ENCODE results near the gene NREP. TPM values are rescaled to one million over a fixed set of nuclear protein-coding genes. Genes with fewer than 3 reads are reported as not detected.
A peak's percentile ranks its signal among the peaks of the same experiment; 100 is the strongest.

Gene NREP
- total RNA-seq, 1 experiment from 2014 or later = 160 TPM

DNA sequence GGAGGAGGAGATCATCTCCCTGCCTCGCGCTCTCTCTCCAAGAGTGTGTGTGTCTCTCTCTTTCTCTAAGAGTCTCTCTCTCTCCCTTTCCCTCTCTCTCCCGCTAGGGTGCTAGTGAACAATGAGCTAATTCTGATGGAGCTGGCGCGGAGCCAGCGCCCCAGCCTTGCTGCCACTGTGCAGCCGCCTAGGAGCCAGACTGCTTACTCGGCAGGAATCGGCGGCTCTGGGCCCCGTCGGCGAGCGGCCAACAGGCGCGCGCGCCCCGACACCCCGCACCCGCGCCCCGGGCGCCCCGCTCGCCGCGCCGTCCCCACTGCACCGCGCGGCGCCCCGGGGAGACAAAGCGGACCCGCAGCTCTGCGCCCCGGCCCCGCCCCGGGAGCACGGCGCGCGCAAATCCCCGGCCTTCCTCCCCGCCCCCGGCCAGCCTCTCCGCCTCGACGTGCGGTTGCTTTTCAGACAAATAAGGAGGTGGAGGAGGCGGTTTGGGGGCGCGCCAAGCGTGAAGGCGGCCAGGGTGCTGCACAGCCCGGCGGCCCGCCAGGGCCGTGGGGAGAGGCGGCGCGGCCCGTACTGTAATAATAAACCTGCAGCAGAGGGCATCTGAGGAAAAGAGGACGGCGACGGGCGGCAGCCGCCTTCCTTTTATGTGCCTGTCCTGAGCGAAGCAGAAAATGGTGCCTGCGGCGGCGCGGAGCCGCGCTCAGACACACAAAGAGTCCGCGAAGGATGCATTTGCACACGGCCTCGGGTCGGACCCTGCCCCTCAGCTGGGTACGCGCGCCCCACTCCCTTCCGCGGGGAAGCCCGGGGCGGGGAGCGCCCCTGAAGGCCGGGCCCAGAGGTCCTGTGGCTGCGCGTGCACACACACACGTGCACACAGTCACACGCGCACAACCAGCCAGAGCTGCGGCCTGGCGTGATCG lies 625 bp upstream of the NREP start (continued):
- peak; percentile 36; the same call in 1 of the 2 replicates for TF ChIP-seq ERG (CRISPR knock-in tag; IDR thresholded peaks at IDR 0.05)

GRCh38 chr5:111755942-111756381 lies 1.0 kb downstream of the NREP start:
- DNase-seq (ENCODE audit: low spot score) = no peak
- no peak for ATAC-seq
- TF ChIP-seq STAT6 (CRISPR knock-in tag; conservative IDR thresholded peaks at IDR 0.05; ENCODE audit: low read depth) (no peak), NR2C2 (CRISPR knock-in tag; IDR thresholded peaks at IDR 0.05) (no peak), CTCF (IDR thresholded peaks at IDR 0.05) (no peak), TCF7 (CRISPR knock-in tag; IDR thresholded peaks at IDR 0.05; ENCODE audit: low read depth) (no peak), CDX4 (CRISPR knock-in tag; IDR thresholded peaks at IDR 0.05; ENCODE audit: borderline replicate concordance) (no peak), JUN (CRISPR knock-in tag; IDR thresholded peaks at IDR 0.05) (no peak)
- TF ChIP-seq, protein P1, sequence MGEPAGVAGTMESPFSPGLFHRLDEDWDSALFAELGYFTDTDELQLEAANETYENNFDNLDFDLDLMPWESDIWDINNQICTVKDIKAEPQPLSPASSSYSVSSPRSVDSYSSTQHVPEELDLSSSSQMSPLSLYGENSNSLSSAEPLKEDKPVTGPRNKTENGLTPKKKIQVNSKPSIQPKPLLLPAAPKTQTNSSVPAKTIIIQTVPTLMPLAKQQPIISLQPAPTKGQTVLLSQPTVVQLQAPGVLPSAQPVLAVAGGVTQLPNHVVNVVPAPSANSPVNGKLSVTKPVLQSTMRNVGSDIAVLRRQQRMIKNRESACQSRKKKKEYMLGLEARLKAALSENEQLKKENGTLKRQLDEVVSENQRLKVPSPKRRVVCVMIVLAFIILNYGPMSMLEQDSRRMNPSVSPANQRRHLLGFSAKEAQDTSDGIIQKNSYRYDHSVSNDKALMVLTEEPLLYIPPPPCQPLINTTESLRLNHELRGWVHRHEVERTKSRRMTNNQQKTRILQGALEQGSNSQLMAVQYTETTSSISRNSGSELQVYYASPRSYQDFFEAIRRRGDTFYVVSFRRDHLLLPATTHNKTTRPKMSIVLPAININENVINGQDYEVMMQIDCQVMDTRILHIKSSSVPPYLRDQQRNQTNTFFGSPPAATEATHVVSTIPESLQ (CRISPR knock-in tag; IDR thresholded peaks at IDR 0.05) = no peak

GRCh38 chr5:111755345-111755941 lies 1.6 kb downstream of the NREP start:
- Mint-ChIP-seq H3K36me3 (peaks cover 13% of the 10 kb centered on the region), H3K4me3 (peak overlapping the region; percentile 95), H3K9me3 (no peaks in the 10 kb centered on the region), H3K27me3 (ENCODE audit: low read depth) (no peaks in the 10 kb centered on the region), H3K4me1 (peaks cover 47% of the 10 kb centered on the region), H3K27ac (peak overlapping the region; percentile 97)
- ChIA-PET CTCF (interaction anchor here (1.2 to 1.5 kb wide), 2 partner anchors 13 to 205 kb away, joined by 3 to 4 read pairs; no protein-coding TSS in a partner anchor), POLR2A (interaction anchor here (0.5 to 1.1 kb wide), 2 partner anchors 29 to 245 kb away, joined by 3 read pairs; no protein-coding TSS in a partner anchor)
- no peak for DNase-seq (ENCODE audit: low spot score)
- no peak for ATAC-seq
- TF ChIP-seq, protein P2, sequence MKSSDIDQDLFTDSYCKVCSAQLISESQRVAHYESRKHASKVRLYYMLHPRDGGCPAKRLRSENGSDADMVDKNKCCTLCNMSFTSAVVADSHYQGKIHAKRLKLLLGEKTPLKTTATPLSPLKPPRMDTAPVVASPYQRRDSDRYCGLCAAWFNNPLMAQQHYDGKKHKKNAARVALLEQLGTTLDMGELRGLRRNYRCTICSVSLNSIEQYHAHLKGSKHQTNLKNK (CRISPR knock-in tag; IDR thresholded peaks at IDR 0.05) = no peak
- TF ChIP-seq ZNF425 (CRISPR knock-in tag; conservative IDR thresholded peaks at IDR 0.05) (no peak), FOXK1 (CRISPR knock-in tag; IDR thresholded peaks at IDR 0.05) (no peak), USF1 (CRISPR knock-in tag; IDR thresholded peaks at IDR 0.05) (no peak), SP1 (CRISPR knock-in tag; conservative IDR thresholded peaks at IDR 0.05) (no peak), NR2C2 (CRISPR knock-in tag; IDR thresholded peaks at IDR 0.05) (no peak), NFE2L1 (CRISPR knock-in tag; IDR thresholded peaks at IDR 0.05) (no peak), RORB (CRISPR knock-in tag; IDR thresholded peaks at IDR 0.05) (no peak), ZNF219 (CRISPR knock-in tag; IDR thresholded peaks at IDR 0.05; ENCODE audit: borderline replicate concordance) (no peak), ESRRA (CRISPR knock-in tag; IDR thresholded peaks at IDR 0.05; ENCODE audit: borderline replicate concordance) (no peak), NR1H2 (CRISPR knock-in tag; IDR thresholded peaks at IDR 0.05) (no peak)

More at GRCh38 chr5:111755942-111756381, 1.0 kb downstream of the NREP start:
- H3K27ac Mint-ChIP-seq = peak overlapping the region; percentile 97
- no peaks in the 10 kb centered on the region for H3K27me3 Mint-ChIP-seq (ENCODE audit: low read depth)
- ChIA-PET POLR2A (interaction anchor here (1.1 kb wide), 1 partner anchor 28 kb away, joined by 3 read pairs; no protein-coding TSS in a partner anchor), CTCF (interaction anchor here (1.2 to 1.5 kb wide), 2 partner anchors 14 to 205 kb away, joined by 3 to 4 read pairs; no protein-coding TSS in a partner anchor)
- H3K9me3 Mint-ChIP-seq = no peaks in the 10 kb centered on the region
- peak overlapping the region; percentile 95 for H3K4me3 Mint-ChIP-seq
- H3K4me1 Mint-ChIP-seq = peaks cover 47% of the 10 kb centered on the region
- peaks cover 13% of the 10 kb centered on the region for H3K36me3 Mint-ChIP-seq

Data from WTC11 (cell line).